Measurements from ENCODE around the gene CUBN.

GRCh38 chr10:16822726-16823360, 306.8 kb downstream of the CUBN start:
- TF ChIP-seq CTCF (IDR thresholded peaks at IDR 0.05) (no peak), POLR2A (IDR thresholded peaks at IDR 0.05) (no peak)
